ENCODE results near the gene DYNLL1. TPM values are rescaled to one million over a fixed set of nuclear protein-coding genes. Genes with fewer than 3 reads are reported as not detected.

DYNLL1 gene
- total RNA-seq, 1 experiment from 2014 or later: 340 TPM

GRCh38 chr12:120497524-120498150 is 1.7 kb downstream of the DYNLL1 start:
- H3K9me3 ChIP-seq (ENCODE audit: insufficient read depth, low read depth): no peaks in the 10 kb centered on the region
- CTCF ChIA-PET: no interaction called here
- peaks cover 35% of the 10 kb centered on the region for H3F3A ChIP-seq (ENCODE audit: insufficient read depth, low read depth)
- no peak for DNase-seq
- peaks cover 23% of the 10 kb centered on the region for H3K4me1 ChIP-seq (replicated peaks; ENCODE audit: insufficient read depth)
- no peak overlapping the region for H2AFZ ChIP-seq
- H3K36me3 ChIP-seq (ENCODE audit: low read depth): peaks cover 8% of the 10 kb centered on the region; the same call in 1 of the 2 replicates
- peaks cover 47% of the 10 kb centered on the region for H3K79me2 ChIP-seq (ENCODE audit: low read depth)
- H4K20me1 ChIP-seq (ENCODE audit: insufficient read depth): peaks cover 23% of the 10 kb centered on the region
- peak overlapping the region; percentile 95 for H3K4me2 ChIP-seq
- POLR2A ChIA-PET (ENCODE audit: unreplicated experiment): no interaction called here
- TF ChIP-seq EZH2 (IDR thresholded peaks at IDR 0.05; ENCODE audit: low read depth) (no peak), CTCF (conservative IDR thresholded peaks at IDR 0.05) (no peak)
- BruUV-seq (replicated peaks): no TSS peak
- no peak overlapping the region for H3K27ac ChIP-seq
- no peaks in the 10 kb centered on the region for H3K9me2 ChIP-seq (ENCODE audit: insufficient read depth)
- intact Hi-C loops (cut with micrococcal nuclease; ENCODE audit: unreplicated experiment): loop anchor here (2.0 kb wide), 1 partner anchor 141 kb away; no protein-coding TSS in a partner anchor
- H3K27me3 ChIP-seq (ENCODE audit: insufficient read depth, low read depth): no peaks in the 10 kb centered on the region
- H3K4me3 ChIP-seq: peak overlapping the region; percentile 91

- intact Hi-C loops (cut with micrococcal nuclease; ENCODE audit: unreplicated experiment): no loop called here
- Histone ChIP-seq H3K36me3 (ENCODE audit: low read depth) (peaks cover 8% of the 10 kb centered on the region; the same call in 1 of the 2 replicates), H2AFZ (no peak overlapping the region), H3K4me1 (replicated peaks; ENCODE audit: insufficient read depth) (peaks cover 23% of the 10 kb centered on the region), H3K27ac (no peak overlapping the region), H3K27me3 (ENCODE audit: insufficient read depth, low read depth) (no peaks in the 10 kb centered on the region), H3K79me2 (ENCODE audit: low read depth) (peaks cover 45% of the 10 kb centered on the region), H4K20me1 (ENCODE audit: insufficient read depth) (peaks cover 23% of the 10 kb centered on the region), H3F3A (ENCODE audit: insufficient read depth, low read depth) (peaks cover 35% of the 10 kb centered on the region), H3K4me3 (no peak overlapping the region), H3K4me2 (no peak overlapping the region), H3K9me3 (ENCODE audit: insufficient read depth, low read depth) (no peaks in the 10 kb centered on the region), H3K9me2 (ENCODE audit: insufficient read depth) (no peaks in the 10 kb centered on the region)
- no TSS peak for BruUV-seq (replicated peaks)
- ChIA-PET POLR2A (ENCODE audit: unreplicated experiment) (no interaction called here), CTCF (interaction anchor here (0.6 kb wide), 1 partner anchor 205 kb away, joined by 5 read pairs; no protein-coding TSS in a partner anchor)
- DNase-seq: no peak
- TF ChIP-seq CTCF (conservative IDR thresholded peaks at IDR 0.05) (no peak), EZH2 (IDR thresholded peaks at IDR 0.05; ENCODE audit: low read depth) (no peak)
Measured at GRCh38 chr12:120498870-120499515, 3.1 kb downstream of the DYNLL1 start.

- no peaks in the 10 kb centered on the region for H3K9me3 ChIP-seq (ENCODE audit: insufficient read depth, low read depth)
- ChIA-PET CTCF (no interaction called here), POLR2A (ENCODE audit: unreplicated experiment) (interaction anchor here (0.6 kb wide), 2 partner anchors 17 to 299 kb away, joined by 3 to 6 read pairs; partner anchors contain the start of gene RPLP0)
- H2AFZ ChIP-seq: no peak overlapping the region
- intact Hi-C loops (cut with micrococcal nuclease; ENCODE audit: unreplicated experiment): no loop called here
- H4K20me1 ChIP-seq (ENCODE audit: insufficient read depth): peaks cover 23% of the 10 kb centered on the region
- no peak overlapping the region for H3K4me2 ChIP-seq
- H3K36me3 ChIP-seq (ENCODE audit: low read depth): peaks cover 8% of the 10 kb centered on the region; the same call in 1 of the 2 replicates
- no peak overlapping the region for H3K27ac ChIP-seq
- no peak overlapping the region for H3K4me3 ChIP-seq
- H3K79me2 ChIP-seq (ENCODE audit: low read depth): peaks cover 30% of the 10 kb centered on the region
- peaks cover 35% of the 10 kb centered on the region for H3F3A ChIP-seq (ENCODE audit: insufficient read depth, low read depth)
- no TSS peak for BruUV-seq (replicated peaks)
- peaks cover 15% of the 10 kb centered on the region for H3K4me1 ChIP-seq (replicated peaks; ENCODE audit: insufficient read depth)
- no peak for TF ChIP-seq EZH2 (IDR thresholded peaks at IDR 0.05; ENCODE audit: low read depth)
- TF ChIP-seq CTCF (conservative IDR thresholded peaks at IDR 0.05): no peak
- no peak for DNase-seq
- no peaks in the 10 kb centered on the region for H3K27me3 ChIP-seq (ENCODE audit: insufficient read depth, low read depth)
- H3K9me2 ChIP-seq (ENCODE audit: insufficient read depth): no peaks in the 10 kb centered on the region
Measured at GRCh38 chr12:120500581-120500980, 4.7 kb downstream of the DYNLL1 start.

Data from PC-9 (cell line).